Activated B cell treated with CpG ODN at 0.5 μM for 24 hours (primary cell): Measurements from ENCODE around the gene PAM. TPM values are rescaled to one million over a fixed set of nuclear protein-coding genes. Genes with fewer than 3 reads are reported as not detected.
"Not testable (repeated sequence)": the region's sequence is repeated elsewhere in the genome, so short reads cannot be mapped to it uniquely, and the experiment has no call there.

ENCODE experiments used
- ATAC-seq: fragments of 200-7000 bp; cut with Tn5 transposase; one replicate; pipeline ENCODE4 v1.10.0; 2021; ENCODE audit warnings: low read depth, mild to moderate bottlenecking, moderate library complexity
- CTCF ChIA-PET: fragments of 350-600 bp; sonication (Branson Sonifier 250); formaldehyde crosslinking; loops from one replicate; lab custom pipeline; 2021; ENCODE audit warnings: antibody characterized with exemption; lab: Charles Lee
- POLR2A ChIA-PET: fragments of 350-600 bp; sonication (Branson Sonifier 250); formaldehyde crosslinking; loops from one replicate; lab custom pipeline; 2021; ENCODE audit warnings: antibody characterized with exemption; lab: Charles Lee
- DNase-seq: peaks from one replicate; pipeline ENCODE4 v3.0.0; 2022
- H3K27ac Mint-ChIP-seq: one replicate; pipeline ENCODE4 v1.8.0; 2020; ENCODE audit warnings: mixed read lengths
- H3K27me3 Mint-ChIP-seq: one replicate; pipeline ENCODE4 v1.8.0; 2021; ENCODE audit warnings: mixed read lengths
- H3K36me3 Mint-ChIP-seq: one replicate; pipeline ENCODE4 v1.8.0; 2021; ENCODE audit warnings: low read depth, mixed read lengths
- H3K4me1 Mint-ChIP-seq: one replicate; pipeline ENCODE4 v1.8.0; 2021; ENCODE audit warnings: mixed read lengths
- H3K4me3 Mint-ChIP-seq: one replicate; pipeline ENCODE4 v1.8.0; 2020; ENCODE audit warnings: mild to moderate bottlenecking, mixed read lengths
- H3K9me3 Mint-ChIP-seq: one replicate; pipeline ENCODE4 v1.8.0; 2020; ENCODE audit warnings: mixed read lengths
- intact Hi-C: fragments of 100-400 bp; cut with micrococcal nuclease; formaldehyde crosslinking; loops from one replicate; pipeline ENCODE4 v1.15.1; 2024
- total RNA-seq: library from RNA; stranded (reverse); gene quantifications from 2 replicates; pipeline ENCODE4 v1.2.3, GENCODE V29; 2022
- TF ChIP-seq, protein P1 (sequence below): fragments of 200-600 bp; IDR thresholded peaks from one replicate; pipeline ENCODE4 v1.8.0; 2022; ENCODE audit warnings: antibody characterized with exemption, mild to moderate bottlenecking

The PAM gene
- total RNA-seq, 1 donor from 2014 or later = 19.0 TPM

DNA sequence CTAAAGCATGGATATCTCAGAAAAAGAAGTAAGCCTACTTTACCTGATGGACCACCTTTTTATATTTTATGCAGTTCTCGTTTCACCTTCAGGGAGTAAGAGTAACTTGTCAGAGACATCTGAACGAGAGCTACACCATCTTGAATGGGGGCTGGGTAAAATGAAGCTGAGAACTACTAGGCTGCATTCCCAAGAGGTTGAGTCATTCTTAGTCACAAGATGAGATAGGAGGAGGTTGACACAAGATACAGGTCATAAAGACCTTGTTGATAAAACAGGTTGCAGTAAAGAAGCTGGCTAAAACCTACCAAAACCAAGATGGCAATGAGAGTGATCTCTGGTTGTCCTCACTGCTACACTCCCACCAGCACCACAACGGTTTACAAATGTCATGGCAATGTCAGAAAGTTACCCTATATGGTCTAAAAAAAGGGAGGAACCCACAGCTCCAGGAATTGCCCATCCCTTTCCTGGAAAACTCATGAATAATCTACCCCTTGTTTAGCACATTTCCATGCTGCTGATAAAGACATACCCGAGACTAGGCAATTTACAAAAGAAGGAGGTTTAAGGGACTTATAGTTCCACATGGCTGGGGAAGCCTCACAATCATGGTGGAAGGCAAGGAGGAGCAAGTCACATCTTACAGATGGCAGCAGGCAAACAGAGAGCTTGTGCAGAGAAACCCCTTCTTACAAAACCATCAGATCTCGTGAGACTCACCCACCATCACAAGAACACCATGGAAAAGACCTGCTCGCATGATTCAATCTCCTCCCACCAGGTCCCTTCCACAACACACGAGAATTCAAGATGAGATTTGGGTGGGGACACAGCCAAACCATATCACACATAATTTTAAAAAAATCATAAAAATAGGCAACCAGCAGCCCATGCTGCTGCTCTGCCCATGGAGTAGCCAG is 302.4 kb downstream of the PAM start:
- no peaks in the 10 kb centered on the region for H3K27me3 Mint-ChIP-seq
- CTCF ChIA-PET = no interaction called here
- POLR2A ChIA-PET = no interaction called here
- DNase-seq (no peak), ATAC-seq (no peak)
- no peak overlapping the region for H3K27ac Mint-ChIP-seq
- H3K9me3 Mint-ChIP-seq = no peaks in the 10 kb centered on the region
- TF ChIP-seq, protein P1, sequence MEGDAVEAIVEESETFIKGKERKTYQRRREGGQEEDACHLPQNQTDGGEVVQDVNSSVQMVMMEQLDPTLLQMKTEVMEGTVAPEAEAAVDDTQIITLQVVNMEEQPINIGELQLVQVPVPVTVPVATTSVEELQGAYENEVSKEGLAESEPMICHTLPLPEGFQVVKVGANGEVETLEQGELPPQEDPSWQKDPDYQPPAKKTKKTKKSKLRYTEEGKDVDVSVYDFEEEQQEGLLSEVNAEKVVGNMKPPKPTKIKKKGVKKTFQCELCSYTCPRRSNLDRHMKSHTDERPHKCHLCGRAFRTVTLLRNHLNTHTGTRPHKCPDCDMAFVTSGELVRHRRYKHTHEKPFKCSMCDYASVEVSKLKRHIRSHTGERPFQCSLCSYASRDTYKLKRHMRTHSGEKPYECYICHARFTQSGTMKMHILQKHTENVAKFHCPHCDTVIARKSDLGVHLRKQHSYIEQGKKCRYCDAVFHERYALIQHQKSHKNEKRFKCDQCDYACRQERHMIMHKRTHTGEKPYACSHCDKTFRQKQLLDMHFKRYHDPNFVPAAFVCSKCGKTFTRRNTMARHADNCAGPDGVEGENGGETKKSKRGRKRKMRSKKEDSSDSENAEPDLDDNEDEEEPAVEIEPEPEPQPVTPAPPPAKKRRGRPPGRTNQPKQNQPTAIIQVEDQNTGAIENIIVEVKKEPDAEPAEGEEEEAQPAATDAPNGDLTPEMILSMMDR = no peak
- no peaks in the 10 kb centered on the region for H3K36me3 Mint-ChIP-seq
- H3K4me1 Mint-ChIP-seq = no peaks in the 10 kb centered on the region
- no peak overlapping the region for H3K4me3 Mint-ChIP-seq
- intact Hi-C loops = no loop called here

DNA sequence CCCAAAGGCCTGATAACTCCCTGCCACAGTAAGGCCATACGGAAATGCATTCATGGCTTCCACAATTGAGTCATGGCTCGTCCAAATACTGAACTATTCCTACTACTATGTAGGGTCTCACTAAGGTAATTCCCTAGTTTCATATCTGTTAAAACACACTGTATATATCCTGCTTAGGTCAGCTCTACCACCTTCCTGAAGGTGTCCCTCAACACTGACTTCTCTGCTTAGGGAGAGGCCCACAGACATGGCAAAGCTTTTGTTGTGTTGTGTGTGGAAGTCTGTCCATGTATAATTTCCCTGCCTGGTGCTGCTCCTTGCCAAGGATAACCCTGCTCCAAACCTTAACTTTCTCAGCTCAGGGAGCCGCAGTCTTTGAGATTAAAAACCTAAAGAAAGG is 304.4 kb downstream of the PAM start:
- TF ChIP-seq, protein P1 = no peak
- DNase-seq (no peak), ATAC-seq (no peak)
- ChIA-PET CTCF (no interaction called here), POLR2A (no interaction called here)
- no peaks in the 10 kb centered on the region for H3K36me3 Mint-ChIP-seq
- intact Hi-C loops = no loop called here
- H3K4me1 Mint-ChIP-seq = no peaks in the 10 kb centered on the region
- no peaks in the 10 kb centered on the region for H3K9me3 Mint-ChIP-seq
- H3K27me3 Mint-ChIP-seq = no peaks in the 10 kb centered on the region
- no peak overlapping the region for H3K4me3 Mint-ChIP-seq
- H3K27ac Mint-ChIP-seq = no peak overlapping the region

DNA sequence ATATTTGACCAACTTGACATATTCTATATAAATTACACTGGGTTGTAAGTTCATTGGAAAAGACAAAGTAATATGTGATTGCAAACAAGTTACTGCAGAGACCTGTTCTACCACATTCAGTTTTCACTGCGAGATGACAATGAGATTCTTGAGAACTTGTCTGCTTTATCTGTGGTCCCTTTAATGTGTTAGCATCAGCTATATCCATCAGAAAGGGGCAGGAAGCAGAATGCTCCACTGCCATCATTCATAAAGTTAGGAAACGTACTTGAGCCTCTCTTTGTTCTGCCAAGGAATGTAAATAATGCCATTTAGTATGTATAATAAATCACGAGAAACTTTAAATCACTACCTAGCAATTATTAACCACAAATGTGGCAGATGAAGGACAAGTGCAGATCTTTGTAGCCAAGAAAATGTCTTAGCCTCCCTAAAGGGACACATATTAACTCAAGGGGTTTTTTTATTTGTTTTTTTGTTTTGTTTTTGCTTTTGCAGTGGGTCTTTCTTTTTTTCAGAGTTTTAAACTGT is 305.4 kb downstream of the PAM start:
- intact Hi-C loops = no loop called here
- H3K36me3 Mint-ChIP-seq = no peaks in the 10 kb centered on the region
- ChIA-PET CTCF (no interaction called here), POLR2A (no interaction called here)
- H3K9me3 Mint-ChIP-seq = no peaks in the 10 kb centered on the region
- no peak for ATAC-seq
- TF ChIP-seq, protein P1 = no peak
- DNase-seq = no peak
- H3K27ac Mint-ChIP-seq = no peak overlapping the region
- H3K4me3 Mint-ChIP-seq = no peak overlapping the region
- no peaks in the 10 kb centered on the region for H3K27me3 Mint-ChIP-seq
- no peaks in the 10 kb centered on the region for H3K4me1 Mint-ChIP-seq

DNA sequence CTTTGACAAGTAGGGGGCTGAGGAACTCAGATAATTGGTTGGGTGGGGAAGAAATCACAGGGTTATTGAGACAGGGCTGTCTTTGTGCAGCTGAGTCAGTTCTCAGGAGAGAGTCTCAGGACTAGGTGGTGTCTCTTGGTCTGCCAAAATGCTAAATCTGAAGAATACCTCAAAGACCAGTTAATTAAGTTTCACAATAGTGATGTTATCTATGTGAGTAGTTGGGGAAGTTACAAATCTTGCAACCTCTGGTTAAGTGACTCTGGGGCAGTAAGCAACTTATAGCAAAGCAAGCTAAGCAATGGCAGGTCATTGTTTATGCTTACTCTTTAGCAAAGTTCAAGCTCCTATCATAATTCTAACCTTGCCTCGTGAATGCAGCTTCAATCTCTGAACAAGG is 311.2 kb downstream of the PAM start:
- TF ChIP-seq, protein P1 = no peak
- POLR2A ChIA-PET = no interaction called here
- DNase-seq = no peak
- no peaks in the 10 kb centered on the region for H3K4me1 Mint-ChIP-seq
- H3K27me3 Mint-ChIP-seq = no peaks in the 10 kb centered on the region
- ATAC-seq = no peak
- CTCF ChIA-PET = no interaction called here
- H3K27ac Mint-ChIP-seq = no peak overlapping the region
- no peaks in the 10 kb centered on the region for H3K36me3 Mint-ChIP-seq
- no peak overlapping the region for H3K4me3 Mint-ChIP-seq
- intact Hi-C loops = no loop called here
- H3K9me3 Mint-ChIP-seq = no peaks in the 10 kb centered on the region

DNA sequence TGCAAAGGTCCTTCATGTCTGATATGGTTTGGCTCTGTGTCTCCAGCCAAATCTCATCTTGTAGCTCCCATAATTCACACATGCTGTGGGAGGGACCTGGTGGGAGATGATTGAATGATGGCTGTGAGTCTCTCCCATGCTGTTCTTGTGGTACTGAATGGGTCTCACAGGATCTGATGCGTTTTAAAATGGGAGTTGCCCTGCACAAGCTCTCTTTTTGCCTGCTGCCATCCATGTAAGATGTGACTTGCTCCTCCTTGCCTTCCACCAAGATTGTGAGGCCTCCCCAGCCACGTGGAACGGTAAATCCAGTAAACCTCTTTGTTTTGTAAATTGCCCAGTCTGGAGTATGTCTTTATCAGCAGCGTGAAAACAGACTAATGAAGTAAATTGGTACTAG is 318.4 kb downstream of the PAM start:
- H3K4me3 Mint-ChIP-seq, H3K27ac Mint-ChIP-seq, ATAC-seq, intact Hi-C loops, H3K36me3 Mint-ChIP-seq, H3K4me1 Mint-ChIP-seq, CTCF ChIA-PET, H3K27me3 Mint-ChIP-seq, DNase-seq, POLR2A ChIA-PET: not testable (repeated sequence)
- peaks cover 47% of the 10 kb centered on the region for H3K9me3 Mint-ChIP-seq
